GM18520 (cell line): ENCODE measurements around the gene TP53I11.

Source experiments
- ATAC-seq: cut with Tn5 transposase; IDR thresholded peaks from one replicate; pipeline ENCODE4 v1.9.1; 2021; ENCODE audit not compliant: unreplicated experiment

TP53I11 gene

GRCh38 chr11:44978961-44979331 lies 28.3 kb upstream of the TP53I11 start:
- no peak for ATAC-seq

- no peak for ATAC-seq
These were observed 27.7 kb upstream of the TP53I11 start for GRCh38 chr11:44978274-44978960.

GRCh38 chr11:44977493-44977984 lies 26.9 kb upstream of the TP53I11 start:
- no peak for ATAC-seq

- ATAC-seq = no peak
These were observed 25.9 kb upstream of the TP53I11 start for GRCh38 chr11:44976576-44976975.

GRCh38 chr11:44974402-44975000 lies 23.8 kb upstream of the TP53I11 start:
- no peak for ATAC-seq

GRCh38 chr11:44973632-44974401 lies 23.1 kb upstream of the TP53I11 start:
- no peak for ATAC-seq

- no peak for ATAC-seq
These were observed 22.2 kb upstream of the TP53I11 start for GRCh38 chr11:44972746-44973435.

- ATAC-seq = no peak
These were observed 20.5 kb upstream of the TP53I11 start for GRCh38 chr11:44971185-44971584.

- ATAC-seq = no peak
These were observed 19.6 kb upstream of the TP53I11 start for GRCh38 chr11:44970293-44970692.

GRCh38 chr11:44969651-44970252 lies 19.1 kb upstream of the TP53I11 start:
- no peak for ATAC-seq

- ATAC-seq = no peak
These were observed 17.8 kb upstream of the TP53I11 start for GRCh38 chr11:44968510-44968909.

- ATAC-seq = no peak
These were observed 17.3 kb upstream of the TP53I11 start for GRCh38 chr11:44967930-44968496.

GRCh38 chr11:44966694-44967093 lies 16.0 kb upstream of the TP53I11 start:
- ATAC-seq = no peak

GRCh38 chr11:44964526-44965209 lies 14.0 kb upstream of the TP53I11 start:
- ATAC-seq = no peak

GRCh38 chr11:44963948-44964347 lies 13.3 kb upstream of the TP53I11 start:
- ATAC-seq = no peak

- ATAC-seq = no peak
These were observed 12.5 kb upstream of the TP53I11 start for GRCh38 chr11:44963136-44963535.

GRCh38 chr11:44962464-44962863 lies 11.8 kb upstream of the TP53I11 start:
- ATAC-seq = no peak

- no peak for ATAC-seq
These were observed 9.6 kb upstream of the TP53I11 start for GRCh38 chr11:44960200-44960845.

GRCh38 chr11:44959064-44959463 lies 8.4 kb upstream of the TP53I11 start:
- no peak for ATAC-seq
